Amniotic epithelial cell (primary cell): ENCODE measurements around the gene GGTA1.
"Not testable (repeated sequence)": the region's sequence is repeated elsewhere in the genome, so short reads cannot be mapped to it uniquely, and the experiment has no call there.

ENCODE experiments used
- DNase-seq: peaks from one replicate; pipeline ENCODE4 v3.0.0-alpha.2; 2010; ENCODE audit warnings: low read depth

Gene GGTA1

GRCh38 chr9:121458449-121458848 is 41.2 kb downstream of the GGTA1 start:
- DNase-seq = not testable (repeated sequence)

GRCh38 chr9:121455527-121456239 is 44.0 kb downstream of the GGTA1 start:
- no peak for DNase-seq

GRCh38 chr9:121454972-121455371 is 44.7 kb downstream of the GGTA1 start:
- no peak for DNase-seq

- DNase-seq = no peak
These were observed 46.3 kb downstream of the GGTA1 start for GRCh38 chr9:121453232-121453892.

GRCh38 chr9:121452085-121452484 is 47.6 kb downstream of the GGTA1 start:
- DNase-seq = no peak

- DNase-seq = no peak
These were observed 48.1 kb downstream of the GGTA1 start for GRCh38 chr9:121451586-121451985.

- no peak for DNase-seq
These were observed 49.4 kb downstream of the GGTA1 start for GRCh38 chr9:121450241-121450640.

- no peak for DNase-seq
These were observed 49.9 kb downstream of the GGTA1 start for GRCh38 chr9:121449786-121450185.

GRCh38 chr9:121447321-121447834 is 52.3 kb downstream of the GGTA1 start:
- peak; percentile 71 for DNase-seq

GRCh38 chr9:121445986-121446385 is 53.7 kb downstream of the GGTA1 start:
- DNase-seq = no peak

- no peak for DNase-seq
These were observed 55.7 kb downstream of the GGTA1 start for GRCh38 chr9:121443981-121444380.

- no peak for DNase-seq
These were observed 58.5 kb downstream of the GGTA1 start for GRCh38 chr9:121441165-121441564.

GRCh38 chr9:121439711-121440664 is 59.7 kb downstream of the GGTA1 start:
- peak; percentile 26 for DNase-seq

GRCh38 chr9:121439016-121439415 is 60.6 kb downstream of the GGTA1 start:
- no peak for DNase-seq

- DNase-seq = no peak
These were observed 61.8 kb downstream of the GGTA1 start for GRCh38 chr9:121437891-121438290.

GRCh38 chr9:121437046-121437445 is 62.6 kb downstream of the GGTA1 start:
- not testable (repeated sequence) for DNase-seq

- peak; percentile 76 for DNase-seq
These were observed 64.7 kb downstream of the GGTA1 start for GRCh38 chr9:121434969-121435368.

GRCh38 chr9:121427899-121428298 is 71.7 kb downstream of the GGTA1 start:
- no peak for DNase-seq

GRCh38 chr9:121424024-121424432 is 75.6 kb downstream of the GGTA1 start:
- no peak for DNase-seq

- DNase-seq = no peak
These were observed 87.7 kb downstream of the GGTA1 start for GRCh38 chr9:121411993-121412392.

- no peak for DNase-seq
These were observed 93.7 kb downstream of the GGTA1 start for GRCh38 chr9:121405899-121406298.
